Endothelial cell of umbilical vein (primary cell): ENCODE results near the gene M1AP. TPM values are rescaled to one million over a fixed set of nuclear protein-coding genes. Genes with fewer than 3 reads are reported as not detected.

ENCODE experiments used
- BruUV-seq: library from RNA; stranded (reverse); fragments of 400-500 nt; replicated peaks from 2 replicates; lab custom pipeline; 2021; lab: Mats Ljungman, UMichigan
- CTCF ChIA-PET: fragments of 300-600, 350-600 bp; sonication (Branson Sonifier 250); formaldehyde crosslinking; loops from one replicate; lab custom pipeline; 2021; ENCODE audit warnings: antibody characterized with exemption, inconsistent platforms; lab: Charles Lee
- POLR2A ChIA-PET: fragments of 300-600, 350-600 bp; sonication (Branson Sonifier 250); formaldehyde crosslinking; loops from one replicate; lab custom pipeline; 2021; ENCODE audit warnings: antibody characterized with exemption, inconsistent platforms; lab: Charles Lee
- DNase-seq: peaks from one replicate; pipeline ENCODE4 v3.0.0-alpha.2; 2011; ENCODE audit warnings: low read depth, low spot score
- FAIRE-seq: peaks from 2 replicates; lab custom pipeline; 2011; peaks lifted over from hg19 to GRCh38; lab: Jason Lieb, UNC
- H2AFZ ChIP-seq: 2 replicates; pipeline ENCODE4 v1.6.0; 2012; ENCODE audit warnings: low read depth, low read length, control low read depth, inconsistent platforms
- H3K27ac ChIP-seq: 2 replicates; pipeline ENCODE4 v1.5.1; 2011; ENCODE audit warnings: low read depth, mild to moderate bottlenecking, control low read depth, low read length, moderate library complexity; ENCODE audit not compliant: insufficient read depth
- H3K27me3 ChIP-seq, 2 experiments: 2 replicates each; pipeline versions ENCODE4 v1.6.0 to v1.6.1; 2011; ENCODE audit warnings: low read length in 2 of 2, mixed read lengths in 1 of 2; ENCODE audit not compliant: control insufficient read depth in 2 of 2, insufficient read depth in 2 of 2
- H3K36me3 ChIP-seq, 2 experiments: 2 replicates in 1 of 2; 3 replicates in 1 of 2; pipeline ENCODE4 v1.5.1; 2011; ENCODE audit warnings: low read length in 2 of 2, mild to moderate bottlenecking in 1 of 2, moderate library complexity in 1 of 2; ENCODE audit not compliant: control insufficient read depth in 2 of 2, insufficient read depth in 2 of 2; ENCODE audit errors: extremely low read depth in 1 of 2
- H3K4me1 ChIP-seq: 3 replicates; pipeline ENCODE4 v1.5.1; 2011; ENCODE audit warnings: mild to moderate bottlenecking, low read length; ENCODE audit not compliant: control insufficient read depth, insufficient read depth; ENCODE audit errors: extremely low read depth
- H3K4me2 ChIP-seq: 2 replicates; pipeline ENCODE4 v1.6.1; 2011; ENCODE audit warnings: low read length, control low read depth, mixed read lengths; ENCODE audit not compliant: insufficient read depth
- H3K4me3 ChIP-seq, 3 experiments: fragments of 200-600 bp in 1 of 3; sonication (generic), shearing (Covaris generic) in 1 of 3; replicated peaks in 1 of 3; 2 replicates each; pipeline ENCODE4 v1.5.1; 2011 to 2016; ENCODE audit warnings: control low read depth in 3 of 3, low read length in 3 of 3, mild to moderate bottlenecking in 2 of 3, inconsistent platforms in 1 of 3, low read depth in 1 of 3, moderate library complexity in 1 of 3; ENCODE audit not compliant: insufficient read depth in 1 of 3
- H3K79me2 ChIP-seq: 2 replicates; pipeline ENCODE4 v1.6.0; 2012; ENCODE audit warnings: low read length, inconsistent platforms; ENCODE audit not compliant: control insufficient read depth, insufficient read depth
- H3K9ac ChIP-seq: replicated peaks from 2 replicates; pipeline ENCODE3; 2011; ENCODE audit warnings: low read length, control low read depth; ENCODE audit not compliant: insufficient read depth; ENCODE audit errors: extremely low read depth
- H3K9me1 ChIP-seq: replicated peaks from 3 replicates; pipeline ENCODE4 v1.6.0; 2011; ENCODE audit warnings: mild to moderate bottlenecking, low read length; ENCODE audit not compliant: control insufficient read depth, insufficient read depth; ENCODE audit errors: extremely low read depth
- H3K9me3 ChIP-seq: replicated peaks from 2 replicates; pipeline ENCODE4 v1.5.1; 2012; ENCODE audit warnings: low read length, inconsistent platforms; ENCODE audit not compliant: control insufficient read depth, insufficient read depth
- H4K20me1 ChIP-seq: replicated peaks from 2 replicates; pipeline ENCODE3; 2011; ENCODE audit warnings: mild to moderate bottlenecking, low read length; ENCODE audit not compliant: control insufficient read depth, insufficient read depth; ENCODE audit errors: extremely low read depth
- EZH2 ChIP-seq: IDR thresholded peaks from 2 replicates; pipeline ENCODE4 v1.6.1; 2012; ENCODE audit warnings: borderline replicate concordance, low read depth, mild to moderate bottlenecking, moderate library complexity, low read length, inconsistent platforms; ENCODE audit not compliant: severe bottlenecking
- FOS ChIP-seq: IDR thresholded peaks from 2 replicates; pipeline ENCODE4 v1.6.1; 2011; ENCODE audit warnings: mild to moderate bottlenecking, low read length, moderate library complexity, borderline replicate concordance; ENCODE audit not compliant: insufficient read depth
- GATA2 ChIP-seq: IDR thresholded peaks from 2 replicates; pipeline ENCODE4 v1.7.0; 2011; ENCODE audit warnings: low read depth, mild to moderate bottlenecking, moderate library complexity, mixed read lengths, low read length; ENCODE audit not compliant: insufficient read length, insufficient read depth
- JUN ChIP-seq: IDR thresholded peaks from 2 replicates; pipeline ENCODE4 v1.6.1; 2011; ENCODE audit warnings: borderline replicate concordance, low read depth; ENCODE audit not compliant: insufficient read length, insufficient read depth
- MYC ChIP-seq: IDR thresholded peaks from one replicate; pipeline ENCODE4 v1.6.1; 2011; ENCODE audit warnings: mild to moderate bottlenecking, low read depth, low read length
- POLR2A ChIP-seq: IDR thresholded peaks from 2 replicates; pipeline ENCODE4 v1.6.1; 2012; ENCODE audit warnings: low read depth, mild to moderate bottlenecking, control low read depth, low read length
- POLR2AphosphoS5 ChIP-seq: IDR thresholded peaks from 2 replicates; pipeline ENCODE4 v1.6.1; 2012; ENCODE audit warnings: low read depth, mild to moderate bottlenecking, control low read depth, low read length, moderate library complexity; ENCODE audit not compliant: insufficient read depth
- dilution Hi-C: fragments of 300-500 bp; cut with MboI; formaldehyde crosslinking; loops from one replicate; pipeline ENCODE4 v1.15.0; 2019; ENCODE audit warnings: low sequenced_read_pairs; ENCODE audit not compliant: extremely low pct_ligation_motif_present
- intact Hi-C: fragments of 100-400 bp; cut with micrococcal nuclease; formaldehyde crosslinking; loops from one replicate; pipeline ENCODE4 v1.10.0; 2022
- polyA plus RNA-seq, 4 experiments: library from polyadenylated mRNA; depleted of rRNA in 3 of 4; stranded (reverse) in 3 of 4; unstranded in 1 of 4; fragments of >200 nt; gene quantifications; 2 replicates each; pipeline versions ENCODE4 v1.2.1 to v1.2.3, GENCODE V29; 2011 to 2012; ENCODE audit warnings: missing spikeins in 1 of 4
- total RNA-seq: library from RNA; stranded (reverse); gene quantifications from 2 replicates; pipeline ENCODE4 v1.2.3, GENCODE V29; 2021
- TF ChIP-seq, protein P1 (sequence below), 2 donors: IDR thresholded peaks; 1 replicate in 1 of 2; 2 replicates in 1 of 2; pipeline ENCODE4 v1.5.1; 2011; ENCODE audit warnings: low read length in 2 of 2, mild to moderate bottlenecking in 2 of 2, moderate library complexity in 2 of 2, control low read depth in 1 of 2, inconsistent platforms in 1 of 2, low read depth in 1 of 2; ENCODE audit not compliant: insufficient read depth in 1 of 2; ENCODE audit errors: extremely low read depth in 1 of 2
- TF ChIP-seq, protein P2 (sequence below): IDR thresholded peaks from 2 replicates; pipeline ENCODE4 v1.6.1; 2011; ENCODE audit not compliant: insufficient read depth, insufficient read length

Gene M1AP
- total and polyA plus RNA-seq, 2 donors (not counting 3 experiments of a cell fraction or from before 2014, with no cell fraction given), result 0.04 TPM; not detected in 1

DNA sequence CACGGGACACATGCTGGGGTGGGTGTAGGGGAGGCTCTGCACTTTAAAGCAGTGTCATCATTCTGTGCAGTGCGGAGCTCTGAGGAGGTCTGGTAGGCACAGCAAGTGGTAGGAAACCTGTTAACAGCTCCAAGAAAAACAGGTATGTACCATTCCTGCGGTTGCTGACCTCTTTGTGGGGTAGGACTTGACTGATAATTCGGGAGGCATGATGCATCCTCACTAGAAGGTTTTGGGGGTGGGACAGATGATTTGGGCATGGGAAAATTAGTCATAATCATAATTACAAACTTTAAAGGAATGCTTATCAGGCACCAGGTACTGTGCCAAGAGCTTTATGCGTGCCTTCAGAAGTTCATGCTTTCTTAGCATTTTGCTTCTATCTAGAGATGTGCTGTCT is 83.9 kb downstream of the M1AP start:
- H3K4me3 ChIP-seq, result no peak overlapping the region
- H3K9me3 ChIP-seq, result no peaks in the 10 kb centered on the region
- no peaks in the 10 kb centered on the region for H3K9me1 ChIP-seq
- dilution Hi-C loops (no loop called here), intact Hi-C loops (no loop called here)
- no peaks in the 10 kb centered on the region for H3K36me3 ChIP-seq
- no peaks in the 10 kb centered on the region for H3K79me2 ChIP-seq
- H3K27me3 ChIP-seq, result peaks cover 16 to 24% of the 10 kb centered on the region in 2 experiments
- H3K27ac ChIP-seq, result no peak overlapping the region
- H2AFZ ChIP-seq, result no peak overlapping the region
- CTCF ChIA-PET, result interaction anchor here (1.4 kb wide), 1 partner anchor 19 kb away, joined by 3 read pairs; no protein-coding TSS in a partner anchor
- peaks cover 5% of the 10 kb centered on the region for H3K4me1 ChIP-seq
- no peak for FAIRE-seq
- no peak overlapping the region for H3K9ac ChIP-seq
- no peak for DNase-seq
- TF ChIP-seq JUN, result no peak
- TF ChIP-seq POLR2A, result no peak
- TF ChIP-seq, protein P1, sequence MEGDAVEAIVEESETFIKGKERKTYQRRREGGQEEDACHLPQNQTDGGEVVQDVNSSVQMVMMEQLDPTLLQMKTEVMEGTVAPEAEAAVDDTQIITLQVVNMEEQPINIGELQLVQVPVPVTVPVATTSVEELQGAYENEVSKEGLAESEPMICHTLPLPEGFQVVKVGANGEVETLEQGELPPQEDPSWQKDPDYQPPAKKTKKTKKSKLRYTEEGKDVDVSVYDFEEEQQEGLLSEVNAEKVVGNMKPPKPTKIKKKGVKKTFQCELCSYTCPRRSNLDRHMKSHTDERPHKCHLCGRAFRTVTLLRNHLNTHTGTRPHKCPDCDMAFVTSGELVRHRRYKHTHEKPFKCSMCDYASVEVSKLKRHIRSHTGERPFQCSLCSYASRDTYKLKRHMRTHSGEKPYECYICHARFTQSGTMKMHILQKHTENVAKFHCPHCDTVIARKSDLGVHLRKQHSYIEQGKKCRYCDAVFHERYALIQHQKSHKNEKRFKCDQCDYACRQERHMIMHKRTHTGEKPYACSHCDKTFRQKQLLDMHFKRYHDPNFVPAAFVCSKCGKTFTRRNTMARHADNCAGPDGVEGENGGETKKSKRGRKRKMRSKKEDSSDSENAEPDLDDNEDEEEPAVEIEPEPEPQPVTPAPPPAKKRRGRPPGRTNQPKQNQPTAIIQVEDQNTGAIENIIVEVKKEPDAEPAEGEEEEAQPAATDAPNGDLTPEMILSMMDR (IDR thresholded peaks at IDR 0.05; ENCODE audit: extremely low read depth in 1 of 2, insufficient read depth in 1 of 2, low read depth in 1 of 2, low read length in 2 of 2), result no peak
- TF ChIP-seq, protein P2, sequence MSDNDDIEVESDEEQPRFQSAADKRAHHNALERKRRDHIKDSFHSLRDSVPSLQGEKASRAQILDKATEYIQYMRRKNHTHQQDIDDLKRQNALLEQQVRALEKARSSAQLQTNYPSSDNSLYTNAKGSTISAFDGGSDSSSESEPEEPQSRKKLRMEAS, result no peak
- TF ChIP-seq FOS, result no peak
- TF ChIP-seq POLR2AphosphoS5, result no peak
- TF ChIP-seq EZH2, result no peak
- no peak for TF ChIP-seq GATA2
- TF ChIP-seq MYC, result no peak
- H3K4me2 ChIP-seq, result no peak overlapping the region
- H4K20me1 ChIP-seq, result no peaks in the 10 kb centered on the region
- POLR2A ChIA-PET, result no interaction called here
- no TSS peak for BruUV-seq
